Upper lobe of right lung (tissue), 1 donor: Measurements from ENCODE around the gene AKR1C1. TPM values are rescaled to one million over a fixed set of nuclear protein-coding genes. Genes with fewer than 3 reads are reported as not detected.
"Not testable (repeated sequence)": the region's sequence is repeated elsewhere in the genome, so short reads cannot be mapped to it uniquely, and the experiment has no call there.

ENCODE experiments used
- ATAC-seq: fragments of 200-7000 bp; cut with Tn5 transposase; one replicate; pipeline ENCODE4 v1.9.1; 2020; ENCODE audit warnings: mild to moderate bottlenecking, moderate library complexity
- DNase-seq: peaks from one replicate; pipeline ENCODE4 v3.0.0-alpha.2; 2020
- H3K27ac ChIP-seq: fragments of 200-600 bp; one replicate; pipeline ENCODE4 v1.8.0; 2022
- H3K27me3 ChIP-seq: fragments of 200-600 bp; one replicate; pipeline ENCODE4 v1.8.0; 2022; ENCODE audit warnings: mild to moderate bottlenecking
- H3K36me3 ChIP-seq: fragments of 200-600 bp; one replicate; pipeline ENCODE4 v1.8.0; 2022
- H3K4me1 ChIP-seq: fragments of 200-600 bp; one replicate; pipeline ENCODE4 v1.8.0; 2022
- H3K4me3 ChIP-seq: fragments of 200-600 bp; one replicate; pipeline ENCODE4 v1.8.0; 2022; ENCODE audit warnings: mild to moderate bottlenecking
- H3K9me3 ChIP-seq: fragments of 200-600 bp; one replicate; pipeline ENCODE4 v1.8.0; 2022
- intact Hi-C: fragments of 100-400 bp; cut with DNase I; formaldehyde crosslinking; loops from one replicate; pipeline ENCODE4 v1.11.0; 2022
- total RNA-seq: library from RNA; stranded (reverse); fragmentation: NEBNext Ultra II Directional; extraction: Animal tissue kit (Norgen Biotek cat#: 25700); gene quantifications from one replicate; pipeline ENCODE4 v1.2.1, GENCODE V29; 2021
- TF ChIP-seq, protein P1 (sequence below): fragments of 200-600 bp; IDR thresholded peaks from one replicate; pipeline ENCODE4 v1.8.0; 2022; ENCODE audit warnings: antibody characterized with exemption
- donor health status: DM: no; HTN: yes; CAD: no; lungs with severe emphysema.

Gene AKR1C1
- total RNA-seq, 1 donor from 2014 or later, result 42.0 TPM

DNA sequence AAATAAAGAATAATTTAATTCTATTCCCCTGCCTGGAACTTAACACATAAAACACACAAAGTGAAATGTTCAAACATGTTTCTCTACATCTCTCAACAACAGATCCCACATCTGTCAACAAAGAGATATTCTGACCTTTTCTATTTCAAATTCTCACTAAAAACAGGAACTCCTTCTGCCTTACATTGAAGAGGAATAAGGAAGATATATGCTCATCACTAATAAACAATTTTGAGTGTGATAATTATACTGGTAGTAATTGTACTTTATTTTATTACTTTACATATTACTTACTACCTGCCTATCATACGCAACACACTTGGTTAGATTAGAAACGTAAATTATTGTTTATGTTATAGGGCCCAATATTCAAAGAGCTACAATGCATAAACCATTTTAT, 27.0 kb downstream of the AKR1C1 start:
- H3K4me3 ChIP-seq, result no peak overlapping the region
- TF ChIP-seq, protein P1, sequence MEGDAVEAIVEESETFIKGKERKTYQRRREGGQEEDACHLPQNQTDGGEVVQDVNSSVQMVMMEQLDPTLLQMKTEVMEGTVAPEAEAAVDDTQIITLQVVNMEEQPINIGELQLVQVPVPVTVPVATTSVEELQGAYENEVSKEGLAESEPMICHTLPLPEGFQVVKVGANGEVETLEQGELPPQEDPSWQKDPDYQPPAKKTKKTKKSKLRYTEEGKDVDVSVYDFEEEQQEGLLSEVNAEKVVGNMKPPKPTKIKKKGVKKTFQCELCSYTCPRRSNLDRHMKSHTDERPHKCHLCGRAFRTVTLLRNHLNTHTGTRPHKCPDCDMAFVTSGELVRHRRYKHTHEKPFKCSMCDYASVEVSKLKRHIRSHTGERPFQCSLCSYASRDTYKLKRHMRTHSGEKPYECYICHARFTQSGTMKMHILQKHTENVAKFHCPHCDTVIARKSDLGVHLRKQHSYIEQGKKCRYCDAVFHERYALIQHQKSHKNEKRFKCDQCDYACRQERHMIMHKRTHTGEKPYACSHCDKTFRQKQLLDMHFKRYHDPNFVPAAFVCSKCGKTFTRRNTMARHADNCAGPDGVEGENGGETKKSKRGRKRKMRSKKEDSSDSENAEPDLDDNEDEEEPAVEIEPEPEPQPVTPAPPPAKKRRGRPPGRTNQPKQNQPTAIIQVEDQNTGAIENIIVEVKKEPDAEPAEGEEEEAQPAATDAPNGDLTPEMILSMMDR, result no peak
- ATAC-seq (no peak), DNase-seq (no peak)
- no peaks in the 10 kb centered on the region for H3K27me3 ChIP-seq
- no peaks in the 10 kb centered on the region for H3K9me3 ChIP-seq
- no peak overlapping the region for H3K27ac ChIP-seq
- H3K4me1 ChIP-seq, result peaks cover 3% of the 10 kb centered on the region
- H3K36me3 ChIP-seq, result no peaks in the 10 kb centered on the region
- intact Hi-C loops, result no loop called here

DNA sequence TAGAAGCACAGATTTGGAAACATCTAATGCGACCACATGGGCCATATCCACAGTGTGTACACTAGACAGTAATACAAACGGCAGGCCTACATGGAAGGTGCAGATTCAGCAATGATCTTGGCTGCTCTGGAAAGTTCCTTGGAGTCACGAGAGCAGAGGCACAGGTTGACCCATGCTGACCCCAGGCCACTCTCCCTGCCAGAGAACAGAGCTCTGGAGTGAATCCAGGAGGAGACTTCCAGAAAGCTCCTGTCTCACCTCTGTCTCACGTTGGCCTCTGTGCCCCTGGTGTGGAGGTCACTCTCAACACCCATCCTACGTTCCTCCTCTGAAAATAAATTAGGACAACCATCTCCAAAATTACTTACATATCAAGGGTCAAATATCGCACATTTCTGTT, 28.2 kb downstream of the AKR1C1 start:
- H3K4me3 ChIP-seq, intact Hi-C loops, ATAC-seq, H3K36me3 ChIP-seq, H3K4me1 ChIP-seq, DNase-seq, H3K9me3 ChIP-seq, H3K27ac ChIP-seq, H3K27me3 ChIP-seq: not testable (repeated sequence)

DNA sequence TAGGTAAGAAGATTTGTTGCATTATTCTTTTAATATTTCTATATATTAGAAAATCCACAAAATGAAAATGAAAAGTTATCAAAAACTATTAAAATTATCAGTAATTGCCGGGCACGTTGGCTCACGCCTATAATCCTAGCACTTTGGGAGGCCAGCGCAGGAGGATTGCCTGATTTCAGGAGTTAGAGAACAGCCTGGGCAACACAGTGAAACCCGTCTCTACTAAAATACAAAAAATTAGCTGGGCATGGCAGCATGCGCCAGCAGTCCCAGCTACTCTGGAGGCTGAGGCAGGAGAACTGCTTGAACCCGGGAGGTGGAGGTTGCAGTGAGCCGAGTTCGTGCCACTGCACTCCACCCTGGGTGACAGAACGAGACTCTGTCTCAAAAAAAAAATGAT, 29.3 kb downstream of the AKR1C1 start:
- H3K9me3 ChIP-seq, H3K4me1 ChIP-seq, H3K36me3 ChIP-seq, H3K4me3 ChIP-seq, H3K27me3 ChIP-seq, intact Hi-C loops, DNase-seq, ATAC-seq, H3K27ac ChIP-seq: not testable (repeated sequence)

DNA sequence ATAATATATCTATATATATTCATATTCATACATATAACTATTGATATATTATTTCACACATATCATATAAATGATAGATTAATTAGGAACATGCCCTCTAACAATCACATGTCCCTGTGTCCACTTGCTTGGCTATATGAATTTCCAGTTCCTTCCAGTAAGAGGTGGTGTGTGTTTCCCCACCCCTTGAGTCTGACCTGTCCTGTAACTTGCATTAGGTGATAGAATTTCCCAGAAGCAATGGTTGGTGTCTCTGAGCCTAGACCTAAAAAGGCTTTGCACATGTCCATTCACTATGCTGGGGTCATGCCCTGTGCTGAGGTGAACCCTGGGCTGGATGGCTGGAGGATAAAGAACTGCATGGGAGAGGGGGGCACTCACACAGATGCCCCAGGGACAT, 31.0 kb downstream of the AKR1C1 start:
- DNase-seq, H3K4me3 ChIP-seq, intact Hi-C loops, ATAC-seq, H3K4me1 ChIP-seq, H3K9me3 ChIP-seq, H3K27ac ChIP-seq, H3K36me3 ChIP-seq, H3K27me3 ChIP-seq: not testable (repeated sequence)

DNA sequence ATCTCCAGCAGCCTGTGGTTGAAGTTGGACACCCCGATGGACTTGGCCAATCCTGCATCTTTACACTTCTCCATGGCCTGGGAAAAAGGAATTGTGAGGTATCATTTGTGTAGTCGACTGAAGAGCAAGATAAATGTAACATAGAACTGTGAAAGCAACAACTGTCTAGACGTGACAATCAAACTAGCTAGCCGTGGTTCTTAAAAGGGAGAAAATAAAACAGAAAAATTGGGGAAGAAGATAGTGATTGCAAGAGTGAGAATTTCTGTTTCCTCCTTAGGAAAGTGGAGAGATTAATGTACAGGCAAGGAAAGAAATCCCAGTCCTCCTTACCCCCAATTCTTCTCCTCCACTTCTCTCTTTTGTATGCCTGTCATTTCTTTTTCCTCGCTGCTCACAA, 35.5 kb downstream of the AKR1C1 start:
- no peak overlapping the region for H3K4me3 ChIP-seq
- no peaks in the 10 kb centered on the region for H3K9me3 ChIP-seq
- no peaks in the 10 kb centered on the region for H3K27me3 ChIP-seq
- no peak overlapping the region for H3K27ac ChIP-seq
- no peaks in the 10 kb centered on the region for H3K36me3 ChIP-seq
- DNase-seq (no peak), ATAC-seq (no peak)
- no peaks in the 10 kb centered on the region for H3K4me1 ChIP-seq
- intact Hi-C loops, result no loop called here
- TF ChIP-seq, protein P1, result no peak

DNA sequence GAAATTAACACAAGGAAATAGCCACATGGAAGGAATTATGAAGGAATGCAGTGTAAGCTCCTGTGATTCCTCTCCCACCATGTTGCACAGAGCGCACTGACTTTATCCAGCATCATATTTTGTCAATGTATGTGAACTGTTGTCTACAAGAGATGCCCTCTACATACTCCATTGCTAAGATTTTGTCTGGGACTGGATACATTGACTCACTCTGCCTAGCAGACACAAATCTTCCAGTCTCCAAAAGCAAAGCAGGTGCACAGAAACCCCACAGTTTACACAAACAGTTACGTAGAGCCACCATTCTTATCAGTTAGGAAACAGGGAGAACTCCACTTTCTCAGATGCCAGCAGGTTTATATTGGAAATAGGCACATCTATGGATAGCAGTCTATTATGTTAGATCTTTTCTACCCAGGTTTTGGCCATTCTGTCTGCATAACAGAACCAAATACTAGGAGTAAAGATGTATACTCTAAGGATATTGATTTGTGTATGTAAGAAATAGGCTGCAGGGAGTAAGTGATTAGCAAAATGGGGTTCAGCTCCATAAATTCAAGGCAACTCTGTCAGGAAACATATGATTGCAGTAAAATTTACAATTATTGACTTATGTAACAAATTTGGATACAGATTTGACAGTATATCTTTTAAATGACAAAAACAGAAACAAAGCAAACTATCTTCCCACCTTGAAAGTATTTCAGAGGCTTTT, 39.0 kb downstream of the AKR1C1 start:
- no peak for DNase-seq
- Histone ChIP-seq H3K9me3 (no peaks in the 10 kb centered on the region), H3K4me1 (no peaks in the 10 kb centered on the region), H3K36me3 (no peaks in the 10 kb centered on the region), H3K4me3 (no peak overlapping the region), H3K27ac (no peak overlapping the region), H3K27me3 (no peaks in the 10 kb centered on the region)
- TF ChIP-seq, protein P1, result no peak
- no peak for ATAC-seq
- intact Hi-C loops, result no loop called here

GRCh38 chr10:5003127-5004029, 40.2 kb downstream of the AKR1C1 start, which contains the start of gene AKR1C2:
AKR1C2 (minus strand) TSS chr10:5003857; CDS start chr10:5003835, 22 bp downstream.
- intact Hi-C loops, H3K27me3 ChIP-seq, H3K4me1 ChIP-seq, H3K27ac ChIP-seq, H3K9me3 ChIP-seq, H3K36me3 ChIP-seq, DNase-seq: not testable (repeated sequence)
- peak; percentile 97 for ATAC-seq
- H3K4me3 ChIP-seq, result peak within 1 kb of the TSS; percentile 36

- DNase-seq, intact Hi-C loops, H3K27ac ChIP-seq, H3K9me3 ChIP-seq, H3K36me3 ChIP-seq, H3K4me1 ChIP-seq, H3K4me3 ChIP-seq, H3K27me3 ChIP-seq, ATAC-seq: not testable (repeated sequence)
Measured at GRCh38 chr10:5004030-5004385, 40.8 kb downstream of the AKR1C1 start.

DNA sequence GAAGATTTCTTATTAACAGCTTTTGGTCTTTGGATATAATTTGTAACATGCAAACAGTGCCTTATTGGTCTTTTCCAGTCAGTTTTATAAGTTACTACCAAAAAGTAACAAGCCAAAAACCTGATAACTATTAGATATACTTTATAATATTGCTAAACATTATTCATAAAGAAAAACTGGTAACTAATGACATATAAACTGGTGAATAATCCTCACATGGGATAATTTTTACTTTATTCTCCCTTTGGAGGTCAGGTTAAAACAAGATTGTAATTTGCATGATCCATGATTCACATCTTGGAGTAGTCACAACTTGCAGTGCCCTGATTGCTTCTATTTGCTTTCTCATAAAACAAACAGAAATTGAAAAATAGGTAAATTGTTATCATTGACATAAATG, 41.3 kb downstream of the AKR1C1 start:
- ATAC-seq, DNase-seq, H3K4me3 ChIP-seq, H3K27ac ChIP-seq, H3K27me3 ChIP-seq, H3K36me3 ChIP-seq, intact Hi-C loops, H3K9me3 ChIP-seq, H3K4me1 ChIP-seq: not testable (repeated sequence)

DNA sequence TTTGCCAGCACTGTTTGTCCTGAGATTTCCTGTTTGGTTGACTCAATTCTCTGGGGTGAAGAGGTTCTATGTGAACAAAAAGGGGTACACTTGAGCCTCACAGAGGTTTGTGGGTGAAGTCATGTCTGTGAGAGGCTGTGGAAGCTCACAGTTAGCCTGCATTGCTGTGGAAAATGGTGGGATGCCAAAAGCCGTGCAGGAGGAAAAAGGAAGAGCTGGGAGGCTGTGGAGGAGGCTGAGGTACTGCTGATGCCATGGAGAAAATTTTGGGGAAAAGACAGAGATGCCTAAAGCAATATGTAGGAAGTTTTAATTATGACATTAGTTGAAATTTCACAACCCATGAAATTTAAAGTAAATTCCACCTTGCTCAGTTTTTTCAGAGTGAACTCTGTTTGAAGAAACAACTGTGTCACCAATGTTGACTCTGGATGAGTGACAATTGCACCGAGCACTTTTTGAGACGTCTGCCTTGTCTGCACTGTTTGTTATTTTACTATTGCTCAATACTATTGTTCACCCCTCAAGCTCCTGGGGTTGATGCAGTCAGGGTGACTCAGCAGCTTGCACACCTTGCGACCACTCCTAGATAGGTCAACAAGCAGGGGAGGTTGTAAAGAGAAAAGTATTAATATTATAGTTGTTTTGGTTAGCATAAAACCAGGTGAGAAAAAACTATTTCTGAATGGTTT, 45.8 kb downstream of the AKR1C1 start:
- H3K9me3 ChIP-seq, H3K36me3 ChIP-seq, H3K4me3 ChIP-seq, DNase-seq, ATAC-seq, H3K4me1 ChIP-seq, H3K27me3 ChIP-seq, intact Hi-C loops, H3K27ac ChIP-seq: not testable (repeated sequence)

GRCh38 chr10:5010043-5010442, 46.8 kb downstream of the AKR1C1 start:
- H3K36me3 ChIP-seq, H3K4me3 ChIP-seq, DNase-seq, H3K27me3 ChIP-seq, H3K9me3 ChIP-seq, H3K27ac ChIP-seq, intact Hi-C loops, H3K4me1 ChIP-seq: not testable (repeated sequence)
- ATAC-seq, result peak; percentile 14
